Body of pancreas (tissue), 4 donors: ENCODE measurements around the gene GAB1.

Experiments
- CTCF ChIP-seq, 7 experiments: fragments of 450-650 bp in 4 of 7; fragments of 200-600 bp in 3 of 7; sonication (generic) in 3 of 7; IDR thresholded peaks; one replicate each; pipeline ENCODE4 v1.5.1; 2016 to 2019; ENCODE audit warnings: antibody characterized with exemption in 7 of 7
- POLR2A ChIP-seq, 3 donors: fragments of 450-650 bp; IDR thresholded peaks; one replicate each; pipeline ENCODE4 v1.6.1; 2016; ENCODE audit warnings: antibody characterized with exemption in 3 of 3, mild to moderate bottlenecking in 2 of 3

GRCh38 chr4:143514169-143514495, 177.5 kb downstream of the GAB1 start:
- TF ChIP-seq CTCF (IDR thresholded peaks at IDR 0.05), result no peak
- TF ChIP-seq POLR2A (IDR thresholded peaks at IDR 0.05), result no peak
